Measurements from ENCODE around the gene TLR3. TPM values are rescaled to one million over a fixed set of nuclear protein-coding genes. Genes with fewer than 3 reads are reported as not detected.
"Not testable (repeated sequence)": the region's sequence is repeated elsewhere in the genome, so short reads cannot be mapped to it uniquely, and the experiment has no call there.

TLR3 gene
- polyA plus RNA-seq, 3 donors: 2.9 to 3.3 (median 3.2) TPM

DNA sequence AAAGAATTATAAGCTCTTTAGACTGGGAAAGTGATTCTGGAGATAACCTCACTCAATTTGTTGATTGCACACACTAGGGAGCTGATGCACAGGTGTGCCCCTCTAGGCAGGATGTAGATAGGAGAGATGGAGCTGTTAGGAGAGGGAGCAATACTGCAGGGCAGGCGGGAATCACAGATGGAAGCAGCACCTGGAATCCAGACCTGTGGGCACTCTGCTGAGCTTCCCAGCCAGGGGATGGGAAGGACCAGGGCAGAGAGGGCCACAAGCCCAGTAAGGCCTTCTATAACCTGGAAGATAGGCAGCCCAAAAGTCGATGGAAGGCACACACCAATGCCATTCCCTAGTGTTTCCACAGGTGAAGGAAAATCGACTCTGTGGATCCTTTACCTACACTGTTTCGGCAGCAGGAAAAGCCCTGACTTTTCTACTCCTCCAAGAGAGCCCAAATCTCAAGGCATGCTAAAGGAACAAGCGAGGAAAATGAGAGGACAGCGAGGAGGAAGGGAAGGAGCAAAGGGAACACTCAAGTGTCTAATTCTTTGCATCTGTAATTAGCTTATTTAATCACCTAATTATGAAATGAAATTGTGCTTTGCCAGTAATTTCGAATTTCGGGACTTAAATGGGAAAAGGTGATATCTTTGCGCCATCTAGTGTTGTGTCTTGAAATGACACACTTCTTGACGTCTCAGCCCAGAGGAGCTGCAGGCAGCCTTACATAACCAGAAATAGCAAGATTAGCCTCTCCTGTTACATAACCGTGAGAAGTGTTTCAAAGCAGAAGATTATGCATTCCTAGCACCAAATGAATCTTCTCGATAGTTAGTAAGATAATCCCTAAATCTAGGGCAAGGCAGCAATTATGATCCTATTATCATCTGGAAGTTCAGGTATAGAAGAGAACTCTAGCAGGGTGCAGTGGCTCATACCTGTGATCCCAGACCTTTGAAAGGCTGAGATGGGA, 31.0 kb upstream of the TLR3 start:
- no peak overlapping the region for H3K27ac ChIP-seq (ENCODE audit: low read depth, low read length)
- WGBS, 3 donors: 24 to 26% (median 25%) methylated on average over 12 of the region's 12 CpGs

DNA sequence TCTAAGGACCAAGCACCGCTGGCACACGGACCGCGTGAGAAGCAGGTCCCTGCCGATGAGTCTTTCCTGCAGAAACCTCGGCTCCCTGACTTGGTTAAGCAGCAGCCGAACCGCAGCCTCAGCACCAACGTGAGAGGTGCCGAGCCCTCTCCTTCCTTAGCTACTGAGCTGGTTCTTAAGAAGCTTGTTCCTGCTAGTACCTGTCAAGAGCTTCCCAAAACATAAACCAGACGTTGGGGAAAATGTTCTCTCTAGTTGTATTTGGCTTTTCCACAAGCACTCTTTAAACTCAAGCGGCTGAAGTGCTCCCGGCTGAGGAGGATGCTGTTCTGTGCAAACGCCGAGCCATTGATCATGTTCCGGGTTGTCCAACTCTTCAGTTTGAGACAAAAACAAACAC, 29.3 kb upstream of the TLR3 start:
- WGBS, 3 donors: 50 to 60% (median 52%) methylated on average over 16 of the region's 16 CpGs
- H3K27ac ChIP-seq (ENCODE audit: low read depth, low read length): no peak overlapping the region

DNA sequence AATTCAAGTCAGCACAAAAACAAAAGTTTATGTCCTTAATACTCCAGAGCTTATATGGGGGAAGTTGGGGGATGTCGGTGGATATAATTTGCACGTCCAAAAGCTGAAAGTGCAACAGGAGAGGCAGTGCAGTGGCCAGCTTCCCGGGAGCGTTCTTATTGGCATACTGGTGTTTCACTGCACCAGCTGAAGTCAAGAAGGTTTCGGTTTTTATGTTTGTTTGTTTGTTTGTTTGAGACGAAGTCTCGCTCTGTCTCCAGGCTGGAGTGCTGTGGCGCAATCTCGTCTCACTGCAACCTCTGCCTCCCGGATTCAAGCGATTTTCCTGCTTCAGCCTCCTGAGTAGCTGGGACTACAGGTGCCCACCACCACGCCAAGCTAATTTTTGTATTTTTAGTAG, 28.6 kb upstream of the TLR3 start:
- 80 to 88% (median 84%) methylated on average over 12 of the region's 12 CpGs for WGBS, 3 donors
- H3K27ac ChIP-seq (ENCODE audit: low read depth, low read length): no peak overlapping the region

DNA sequence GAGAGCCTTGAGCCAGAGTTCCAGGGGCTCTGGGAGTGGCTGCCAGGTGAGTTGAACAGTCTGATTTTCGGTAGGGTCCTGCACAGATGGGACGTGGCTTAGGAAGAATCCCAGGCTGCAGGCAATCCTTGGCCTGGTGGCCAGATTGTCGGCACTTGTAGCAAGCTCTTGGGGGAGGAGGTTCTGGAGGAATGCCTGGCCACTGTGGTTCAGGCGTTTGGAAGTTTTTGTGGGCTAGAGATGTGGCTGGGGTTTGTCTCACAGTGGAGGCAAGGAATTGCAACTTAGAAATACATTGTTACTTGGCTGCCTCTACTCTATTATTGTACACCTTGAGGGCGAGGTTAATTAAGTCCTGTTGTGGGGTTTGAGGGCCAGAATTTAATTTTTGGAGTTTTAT, 21.5 kb upstream of the TLR3 start:
- 39 to 90% (median 60%) methylated on average over 5 of the region's 5 CpGs for WGBS, 3 donors

DNA sequence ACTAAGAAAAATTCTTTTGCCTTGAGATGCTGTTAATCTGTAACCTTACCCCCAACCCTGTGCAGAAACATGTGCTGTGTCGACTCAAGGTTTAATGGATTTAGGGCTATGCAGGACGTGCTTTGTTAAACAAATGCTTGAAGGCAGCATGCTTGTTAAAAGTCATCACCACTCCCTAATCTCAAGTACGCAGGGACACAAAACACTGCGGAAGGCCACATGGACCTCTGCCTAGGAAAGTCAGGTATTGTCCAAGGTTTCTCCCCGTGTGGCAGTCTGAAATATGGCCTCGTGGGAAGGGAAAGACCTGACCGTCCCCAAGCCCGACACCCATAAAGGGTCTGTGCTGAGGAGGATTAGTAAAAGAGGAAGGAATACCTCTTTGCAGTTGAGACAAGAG, 18.8 kb upstream of the TLR3 start:
- WGBS, 3 donors: 60 to 77% (median 61%) methylated on average over 8 of the region's 8 CpGs
- H3K27ac ChIP-seq (ENCODE audit: low read depth, low read length): not testable (repeated sequence)

More for the DNA sequence above, 21.5 kb upstream of the TLR3 start:
- H3K27ac ChIP-seq (ENCODE audit: low read depth, low read length): not testable (repeated sequence)

DNA sequence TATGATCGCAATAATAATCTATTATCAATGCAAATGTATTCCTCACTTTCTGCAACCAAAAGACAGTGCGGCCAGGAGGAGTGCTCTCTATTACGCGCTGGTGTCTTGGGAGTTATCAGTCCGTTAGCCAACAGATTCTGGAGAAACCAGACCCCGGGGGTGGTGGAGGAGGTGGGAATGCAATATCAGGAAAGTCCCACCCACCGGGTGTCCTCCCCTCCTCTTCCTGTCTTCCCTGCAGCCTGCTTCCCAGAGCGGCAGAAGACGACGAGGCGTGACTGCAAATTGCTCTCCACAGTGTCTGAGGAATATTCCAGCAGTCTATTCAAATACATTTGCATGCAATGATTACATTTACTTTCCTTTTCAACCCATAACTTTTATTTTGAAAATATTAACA, 17.9 kb upstream of the TLR3 start:
- 69 to 93% (median 69%) methylated on average over 11 of the region's 11 CpGs for WGBS, 3 donors
- H3K27ac ChIP-seq (ENCODE audit: low read depth, low read length): no peak overlapping the region

DNA sequence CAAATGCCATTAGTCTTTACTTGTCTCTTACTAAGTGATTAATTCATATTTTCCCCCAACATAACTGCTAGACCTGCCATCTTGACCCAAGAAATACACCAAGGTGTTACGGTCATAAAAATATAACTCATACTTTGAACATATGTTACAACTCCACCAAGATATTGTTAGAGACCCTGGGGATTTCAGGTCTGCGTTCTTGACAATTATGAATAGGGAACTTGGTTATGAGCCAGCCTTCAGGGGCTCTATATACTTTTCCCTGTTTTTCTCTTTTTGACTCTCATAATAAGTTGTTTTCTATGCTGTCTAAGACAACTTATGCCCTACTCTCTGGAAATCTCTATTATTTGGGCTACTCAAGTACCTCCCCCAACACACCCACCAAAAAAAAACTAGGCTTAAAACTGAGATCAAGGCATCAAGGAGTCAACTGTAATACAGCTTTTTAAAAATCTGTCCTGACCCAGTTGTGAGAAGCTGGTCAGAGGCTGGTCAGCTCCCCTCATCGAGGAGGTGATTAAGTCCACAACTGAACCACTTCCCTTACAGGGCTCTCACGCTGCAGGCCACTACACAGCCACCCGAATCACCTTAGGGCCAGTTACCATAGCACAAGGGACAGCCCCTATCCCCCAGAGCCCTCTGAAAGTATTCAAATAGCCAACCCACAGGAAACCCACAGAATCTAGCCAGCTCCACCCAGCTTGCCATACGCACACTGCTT, 10.5 kb upstream of the TLR3 start:
- no peak overlapping the region for H3K27ac ChIP-seq (ENCODE audit: low read depth, low read length)
- 55 to 86% (median 57%) methylated on average over 6 of the region's 6 CpGs for WGBS, 3 donors

DNA sequence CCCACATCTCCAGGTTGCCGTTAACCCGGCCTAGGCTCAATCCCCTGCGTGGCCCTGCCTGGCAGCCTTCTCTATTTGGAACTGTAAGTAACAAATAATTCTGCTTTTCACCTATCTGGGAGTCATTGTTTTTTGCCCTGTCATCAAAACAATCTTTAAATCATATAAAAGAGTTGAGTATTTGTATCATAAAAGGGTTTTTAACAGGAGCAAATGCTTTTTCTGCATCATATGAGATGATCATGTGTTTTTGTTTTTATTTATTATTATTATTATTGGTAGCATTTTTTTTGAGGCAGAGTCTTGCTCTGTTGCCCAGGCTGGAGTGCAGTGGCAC, 10.0 kb upstream of the TLR3 start:
- H3K27ac ChIP-seq (ENCODE audit: low read depth, low read length): no peak overlapping the region
- WGBS, 3 donors: 42 to 95% (median 63%) methylated on average over 3 of the region's 3 CpGs

DNA sequence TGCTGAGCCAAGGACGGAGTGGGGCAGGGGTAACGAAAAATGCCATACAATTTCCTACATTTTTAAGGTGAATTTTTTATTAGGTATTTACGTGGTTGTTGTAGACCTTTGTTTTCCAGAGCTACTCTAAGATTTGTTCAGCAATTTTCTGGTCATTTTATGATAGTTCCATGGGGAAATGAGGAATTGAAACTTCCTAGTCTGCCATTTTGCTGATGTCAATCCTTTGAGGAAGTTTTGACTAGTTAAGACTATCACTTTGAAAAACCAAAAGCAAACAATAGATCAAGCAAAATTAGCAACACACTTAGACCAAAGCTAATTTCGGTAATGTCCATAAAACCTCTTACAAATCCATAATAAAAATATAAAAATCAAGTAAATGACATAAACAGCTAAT, 7.0 kb upstream of the TLR3 start:
- no peak overlapping the region for H3K27ac ChIP-seq (ENCODE audit: low read depth, low read length)
- WGBS, 3 donors: 87 to 88% (median 88%) methylated on average over 4 of the region's 4 CpGs

DNA sequence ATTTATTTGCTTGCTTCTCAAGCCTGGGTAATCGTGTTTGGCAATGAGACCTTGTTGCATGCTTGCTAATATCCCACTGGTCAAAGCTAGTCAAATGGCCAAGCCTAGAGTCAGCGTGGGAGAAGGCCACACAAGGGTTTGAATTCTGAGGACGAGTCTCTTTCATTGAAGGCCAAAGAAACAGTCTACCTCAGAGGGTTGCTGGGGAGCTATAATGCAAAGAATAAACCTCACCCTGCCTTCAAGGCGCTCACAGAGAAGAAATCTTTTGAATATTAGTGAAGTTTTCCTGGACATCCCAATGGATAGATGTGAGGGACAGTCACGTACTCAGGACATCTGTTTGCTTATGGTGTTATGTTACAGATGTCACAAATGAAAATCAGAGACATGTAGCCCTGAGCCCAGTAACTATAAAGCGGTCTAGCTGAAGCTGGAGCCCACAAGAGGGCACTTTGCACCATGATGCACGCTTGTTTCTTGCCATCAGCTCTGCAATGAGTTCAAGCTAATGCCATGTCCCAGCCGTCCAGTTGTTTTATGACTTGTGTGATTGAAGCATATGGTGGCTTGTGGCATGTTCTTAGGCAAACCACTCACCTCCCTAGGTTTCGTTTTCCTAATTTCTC, 1.1 kb upstream of the TLR3 start:
- H3K27ac ChIP-seq (ENCODE audit: low read depth, low read length): no peak overlapping the region
- WGBS, 3 donors: 32 to 43% (median 37%) methylated on average over 9 of the region's 9 CpGs

DNA sequence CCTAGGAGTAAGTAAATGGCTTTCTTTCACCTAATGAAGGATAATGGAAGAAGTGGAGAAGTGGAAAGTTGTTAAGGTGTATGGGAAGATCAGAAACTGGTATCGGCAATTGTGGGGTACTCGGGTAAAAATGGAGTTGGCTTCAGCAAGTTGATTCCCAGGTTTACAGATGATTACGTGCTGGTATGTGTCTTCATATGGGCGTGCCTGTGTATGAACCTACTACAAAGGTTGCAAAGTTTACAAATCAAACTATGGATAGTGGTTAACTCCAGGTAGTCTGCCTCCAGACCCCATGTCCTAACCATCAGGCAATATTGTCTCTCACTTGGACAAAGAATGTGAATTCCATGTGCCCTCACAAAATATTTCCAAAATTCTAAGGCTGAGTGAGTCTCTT, 773 bp downstream of the TLR3 start:
- WGBS, 3 donors: 40 to 69% (median 66%) methylated on average over 4 of the region's 4 CpGs
- no peak overlapping the region for H3K27ac ChIP-seq (ENCODE audit: low read depth, low read length)

DNA sequence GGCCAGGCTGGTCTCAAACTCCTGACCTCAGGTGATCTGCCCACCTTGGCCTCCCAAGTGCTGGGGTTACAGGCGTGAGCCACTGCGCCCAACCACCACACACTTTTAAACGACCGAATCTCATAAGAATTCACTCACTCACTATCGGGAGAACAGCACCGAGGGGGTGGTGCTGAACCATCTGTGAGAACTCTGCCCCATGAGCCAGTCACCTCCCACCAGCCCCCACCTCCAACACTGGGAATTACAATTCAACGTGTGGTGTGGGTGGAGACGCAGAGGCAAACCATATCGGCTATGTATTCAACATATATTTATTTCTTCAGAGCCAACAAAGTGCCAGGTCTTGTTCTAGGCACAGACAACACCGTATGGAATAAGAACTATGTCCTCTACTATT, 3.6 kb downstream of the TLR3 start:
- no peak overlapping the region for H3K27ac ChIP-seq (ENCODE audit: low read depth, low read length)
- 90 to 97% (median 95%) methylated on average over 10 of the region's 10 CpGs for WGBS, 3 donors

DNA sequence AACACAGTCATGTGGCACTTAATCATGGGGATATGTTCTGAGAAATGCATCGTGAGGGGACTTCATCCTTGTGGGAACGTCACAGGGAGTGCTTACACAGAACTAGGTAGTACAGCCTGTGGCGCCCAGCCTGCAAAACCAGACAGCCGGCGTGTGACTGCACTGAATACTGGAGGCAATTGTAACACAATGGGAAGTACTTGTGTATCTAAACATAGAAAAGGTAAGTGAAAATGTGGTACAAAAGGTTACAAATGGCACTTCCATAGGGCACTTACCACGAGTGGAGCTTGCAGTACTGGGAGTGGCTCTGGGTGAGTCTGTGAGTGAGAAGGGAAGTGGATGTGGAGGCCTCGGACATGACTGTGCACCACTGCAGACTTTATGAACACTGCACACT, 5.2 kb downstream of the TLR3 start:
- WGBS, 3 donors: 72 to 82% (median 73%) methylated on average over 7 of the region's 7 CpGs
- no peak overlapping the region for H3K27ac ChIP-seq (ENCODE audit: low read depth, low read length)

DNA sequence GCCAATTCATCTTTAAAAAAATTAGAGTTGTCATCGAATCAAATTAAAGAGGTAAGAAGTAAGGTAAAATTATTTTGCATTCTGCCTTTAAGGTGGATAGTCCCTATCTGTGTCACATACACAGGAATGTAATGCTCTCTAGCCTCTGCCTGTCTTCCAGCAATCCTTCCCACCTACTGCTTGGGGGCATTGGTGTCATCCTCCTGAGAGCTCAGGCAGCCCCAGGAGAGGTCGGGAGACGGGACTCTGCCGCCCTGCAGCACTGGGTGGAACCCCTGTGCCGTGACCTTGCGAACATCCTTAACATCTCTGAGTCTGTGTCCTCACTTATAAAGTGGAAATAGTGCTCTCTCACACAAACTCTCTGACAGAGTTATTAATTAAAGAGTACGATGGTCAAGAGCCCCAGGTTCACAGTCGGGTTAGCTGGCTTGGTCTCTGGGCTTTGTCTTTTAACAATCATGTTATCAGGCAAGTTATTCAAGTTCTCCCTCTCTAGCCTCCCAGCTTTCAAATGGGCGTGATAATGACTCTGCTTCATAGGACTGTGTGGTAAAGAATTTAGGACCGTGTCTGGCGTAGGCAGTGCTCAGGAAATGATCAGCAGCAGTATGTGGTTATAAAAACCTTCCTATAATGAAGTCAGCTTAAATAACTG, 10.2 kb downstream of the TLR3 start:
- WGBS, 3 donors: 63 to 75% (median 75%) methylated on average over 11 of the region's 11 CpGs
- H3K27ac ChIP-seq (ENCODE audit: low read depth, low read length): no peak overlapping the region

DNA sequence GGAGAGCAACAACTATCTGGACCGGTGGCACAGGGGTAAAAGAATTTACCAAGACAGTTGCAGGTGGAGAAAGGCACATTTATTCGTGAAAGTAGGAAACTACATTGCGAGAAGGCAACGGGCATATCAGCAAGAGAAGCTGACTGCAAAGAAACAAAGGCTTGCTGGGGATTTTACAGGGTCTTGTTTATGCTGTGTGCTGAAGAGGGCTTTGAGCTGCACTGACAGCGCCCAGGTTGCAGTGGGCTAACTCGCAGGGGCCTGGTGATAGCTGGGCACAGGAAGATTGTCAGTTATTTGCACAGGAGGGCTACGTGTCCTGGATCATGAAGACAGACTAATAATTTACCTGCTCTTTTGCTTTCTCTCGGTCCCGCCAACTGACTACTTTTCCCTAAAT, 10.7 kb downstream of the TLR3 start:
- H3K27ac ChIP-seq (ENCODE audit: low read depth, low read length): no peak overlapping the region
- WGBS, 3 donors: 78 to 88% (median 85%) methylated on average over 9 of the region's 9 CpGs

DNA sequence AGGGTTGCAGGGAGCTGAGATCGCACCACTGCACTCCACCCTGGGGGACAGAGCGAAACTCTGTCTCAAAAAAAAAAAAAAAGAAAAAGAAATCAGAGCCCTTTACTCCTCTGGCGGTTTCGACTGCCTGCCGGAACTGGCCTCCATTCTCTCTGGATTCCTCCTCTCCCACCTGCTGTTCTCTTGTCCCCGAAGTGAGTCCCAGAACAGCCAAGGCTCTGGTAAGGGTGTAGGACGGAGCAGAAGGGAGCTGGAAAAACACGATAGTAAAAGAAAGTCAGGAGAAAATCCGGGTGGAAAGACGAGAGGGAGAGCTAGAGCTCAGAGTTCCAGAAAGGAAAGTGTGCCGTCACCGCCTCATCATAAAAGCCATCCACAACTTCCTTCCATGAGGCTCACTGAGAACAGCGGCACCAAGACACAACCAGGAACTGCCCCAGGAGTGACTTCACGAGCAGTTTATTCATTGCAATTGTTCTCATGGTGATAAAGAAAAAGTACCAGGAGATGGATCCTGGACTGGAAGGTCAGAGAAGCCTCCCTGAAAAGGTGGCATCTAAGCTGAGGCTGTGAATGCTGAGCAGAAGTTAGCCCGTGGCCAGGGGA, 12.3 kb downstream of the TLR3 start:
- no peak overlapping the region for H3K27ac ChIP-seq (ENCODE audit: low read depth, low read length)
- 87 to 92% (median 89%) methylated on average over 15 of the region's 15 CpGs for WGBS, 3 donors

DNA sequence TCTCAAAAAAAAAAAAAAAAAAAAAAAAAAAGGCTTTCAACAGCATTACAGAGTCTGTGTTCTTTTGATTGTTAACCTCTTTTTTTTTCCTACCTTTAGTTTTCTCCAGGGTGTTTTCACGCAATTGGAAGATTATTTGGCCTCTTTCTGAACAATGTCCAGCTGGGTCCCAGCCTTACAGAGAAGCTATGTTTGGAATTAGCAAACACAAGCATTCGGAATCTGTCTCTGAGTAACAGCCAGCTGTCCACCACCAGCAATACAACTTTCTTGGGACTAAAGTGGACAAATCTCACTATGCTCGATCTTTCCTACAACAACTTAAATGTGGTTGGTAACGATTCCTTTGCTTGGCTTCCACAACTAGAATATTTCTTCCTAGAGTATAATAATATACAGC, 13.3 kb downstream of the TLR3 start:
- WGBS, 3 donors: 66 to 80% (median 79%) methylated on average over 4 of the region's 4 CpGs

DNA sequence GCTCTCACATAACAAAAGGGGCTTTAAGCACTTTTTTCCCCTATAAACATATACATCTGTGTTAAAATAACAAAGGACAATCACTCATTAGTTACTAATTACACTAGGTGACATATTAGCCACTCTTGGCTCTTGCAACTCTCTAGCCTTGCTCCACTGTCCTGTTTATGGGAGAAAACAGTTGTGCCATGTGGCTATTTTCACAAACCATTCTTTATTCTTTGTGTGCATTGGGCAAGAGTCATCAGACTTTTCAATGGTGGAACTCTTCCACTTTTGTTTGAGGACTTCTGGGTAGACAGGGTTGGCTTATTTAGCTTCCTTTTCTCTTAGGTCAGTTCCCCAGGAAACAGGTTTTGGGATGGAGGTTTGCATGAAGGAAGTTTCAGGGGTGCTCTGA, 19.6 kb downstream of the TLR3 start:
- H3K27ac ChIP-seq (ENCODE audit: low read depth, low read length): no peak overlapping the region

More for the DNA sequence above, 13.3 kb downstream of the TLR3 start:
- no peak overlapping the region for H3K27ac ChIP-seq (ENCODE audit: low read depth, low read length)

Data from adipose tissue (tissue), 3 donors.